ENCODE data around the gene PRDM16. TPM values are rescaled to one million over a fixed set of nuclear protein-coding genes. Genes with fewer than 3 reads are reported as not detected.

Gene PRDM16
- total RNA-seq, 1 experiment from 2014 or later, result not detected

DNA sequence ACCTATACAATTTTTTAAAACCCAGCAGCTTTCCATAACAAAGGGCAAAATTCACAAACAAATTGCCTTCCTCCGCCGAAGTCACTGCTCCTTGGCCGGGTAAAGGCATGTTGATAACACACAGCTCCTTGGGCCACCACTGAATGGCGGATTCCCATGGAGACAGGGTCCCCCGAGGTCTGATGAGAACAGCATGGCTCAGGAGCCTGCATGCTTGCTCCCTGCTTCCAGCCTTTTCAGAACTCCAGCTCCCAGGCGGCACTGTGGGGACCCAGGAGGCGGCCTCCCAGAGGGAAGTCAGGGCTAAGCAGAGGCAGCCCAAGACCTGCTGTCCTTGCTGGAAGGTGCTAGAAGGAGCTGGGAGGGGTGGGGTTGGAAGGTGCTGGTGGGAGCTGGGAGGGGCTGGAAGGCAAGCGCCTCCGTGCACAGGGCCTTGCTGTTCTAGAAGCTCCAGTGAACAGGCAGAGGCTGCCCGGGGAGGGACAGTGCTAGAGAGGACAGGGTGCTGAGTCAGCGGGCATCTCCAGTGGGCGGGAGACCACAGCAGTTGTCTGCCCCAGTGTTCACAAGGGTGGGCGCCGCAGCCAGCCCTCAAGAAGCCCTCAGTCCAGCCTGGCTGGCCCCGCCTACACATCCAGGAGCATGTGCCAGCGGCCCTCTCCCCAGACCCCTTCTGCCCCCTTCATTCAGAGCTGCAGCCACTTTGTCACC lies 35.1 kb downstream of the PRDM16 start:
- no TSS peak for BruUV-seq (replicated peaks)
- intact Hi-C loops (cut with micrococcal nuclease), result no loop called here
- TF ChIP-seq, protein P1, sequence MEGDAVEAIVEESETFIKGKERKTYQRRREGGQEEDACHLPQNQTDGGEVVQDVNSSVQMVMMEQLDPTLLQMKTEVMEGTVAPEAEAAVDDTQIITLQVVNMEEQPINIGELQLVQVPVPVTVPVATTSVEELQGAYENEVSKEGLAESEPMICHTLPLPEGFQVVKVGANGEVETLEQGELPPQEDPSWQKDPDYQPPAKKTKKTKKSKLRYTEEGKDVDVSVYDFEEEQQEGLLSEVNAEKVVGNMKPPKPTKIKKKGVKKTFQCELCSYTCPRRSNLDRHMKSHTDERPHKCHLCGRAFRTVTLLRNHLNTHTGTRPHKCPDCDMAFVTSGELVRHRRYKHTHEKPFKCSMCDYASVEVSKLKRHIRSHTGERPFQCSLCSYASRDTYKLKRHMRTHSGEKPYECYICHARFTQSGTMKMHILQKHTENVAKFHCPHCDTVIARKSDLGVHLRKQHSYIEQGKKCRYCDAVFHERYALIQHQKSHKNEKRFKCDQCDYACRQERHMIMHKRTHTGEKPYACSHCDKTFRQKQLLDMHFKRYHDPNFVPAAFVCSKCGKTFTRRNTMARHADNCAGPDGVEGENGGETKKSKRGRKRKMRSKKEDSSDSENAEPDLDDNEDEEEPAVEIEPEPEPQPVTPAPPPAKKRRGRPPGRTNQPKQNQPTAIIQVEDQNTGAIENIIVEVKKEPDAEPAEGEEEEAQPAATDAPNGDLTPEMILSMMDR (IDR thresholded peaks at IDR 0.05; ENCODE audit: unreplicated experiment), result no peak
- DNase-seq (ENCODE audit: unreplicated experiment), result no peak
- H3K36me3 Mint-ChIP-seq (ENCODE audit: insufficient read depth, unreplicated experiment), result no peaks in the 10 kb centered on the region
- H3K27me3 Mint-ChIP-seq (ENCODE audit: insufficient read depth, unreplicated experiment), result no peaks in the 10 kb centered on the region
- H3K9me3 Mint-ChIP-seq (ENCODE audit: unreplicated experiment), result no peaks in the 10 kb centered on the region
- CTCF ChIA-PET, result interaction anchor here (0.7 kb wide), 1 partner anchor 86 kb away, joined by 3 read pairs; no protein-coding TSS in a partner anchor
- no peaks in the 10 kb centered on the region for H3K4me1 Mint-ChIP-seq (ENCODE audit: insufficient read depth, unreplicated experiment)
- H3K4me3 Mint-ChIP-seq (ENCODE audit: unreplicated experiment), result no peak overlapping the region
- no peak overlapping the region for H3K27ac Mint-ChIP-seq (ENCODE audit: low read depth, unreplicated experiment)
- POLR2A ChIA-PET, result interaction anchor here (0.6 kb wide), 1 partner anchor 10 kb away, joined by 3 read pairs; no protein-coding TSS in a partner anchor

DNA sequence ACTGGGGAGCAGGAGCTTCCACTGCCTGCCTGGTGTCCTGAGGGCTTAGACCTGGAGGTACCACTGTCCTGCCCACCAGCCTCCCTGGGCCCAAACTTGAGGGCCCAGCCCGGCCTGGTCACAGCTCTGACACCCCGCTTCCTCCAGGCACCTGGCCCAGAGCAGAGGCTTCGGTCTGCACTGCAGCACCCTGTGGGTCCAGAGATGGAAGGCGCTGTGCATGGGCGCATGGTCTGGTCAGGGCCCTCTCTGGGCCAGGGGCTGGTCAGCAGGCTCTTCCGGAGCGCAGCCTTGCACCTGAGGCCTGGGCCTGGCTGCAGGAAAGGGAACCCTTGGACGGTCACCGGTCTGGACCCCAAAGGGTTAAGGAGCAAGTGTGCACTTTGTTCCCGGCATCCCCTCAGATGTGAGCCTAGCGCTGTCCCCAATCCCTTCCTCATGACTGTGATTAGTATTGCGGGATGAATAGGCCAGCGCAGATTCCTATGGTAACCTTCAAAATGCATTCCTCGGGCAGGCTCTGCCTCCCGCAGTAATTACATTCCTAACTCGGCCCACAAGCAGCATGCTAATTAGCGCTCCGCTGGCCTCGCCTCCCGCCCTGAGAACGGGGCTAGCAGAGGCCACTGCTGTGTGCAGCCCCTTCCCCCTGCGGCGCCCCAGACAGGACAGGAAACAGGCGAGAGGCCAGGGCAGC lies 36.3 kb downstream of the PRDM16 start:
- intact Hi-C loops (cut with micrococcal nuclease), result no loop called here
- no peaks in the 10 kb centered on the region for H3K36me3 Mint-ChIP-seq (ENCODE audit: insufficient read depth, unreplicated experiment)
- H3K27me3 Mint-ChIP-seq (ENCODE audit: insufficient read depth, unreplicated experiment), result no peaks in the 10 kb centered on the region
- POLR2A ChIA-PET, result no interaction called here
- CTCF ChIA-PET, result no interaction called here
- H3K4me3 Mint-ChIP-seq (ENCODE audit: unreplicated experiment), result no peak overlapping the region
- BruUV-seq (replicated peaks), result no TSS peak
- H3K9me3 Mint-ChIP-seq (ENCODE audit: unreplicated experiment), result no peaks in the 10 kb centered on the region
- TF ChIP-seq, protein P1 (IDR thresholded peaks at IDR 0.05; ENCODE audit: unreplicated experiment), result no peak
- DNase-seq (ENCODE audit: unreplicated experiment), result no peak
- no peak overlapping the region for H3K27ac Mint-ChIP-seq (ENCODE audit: low read depth, unreplicated experiment)
- H3K4me1 Mint-ChIP-seq (ENCODE audit: insufficient read depth, unreplicated experiment), result no peaks in the 10 kb centered on the region

DNA sequence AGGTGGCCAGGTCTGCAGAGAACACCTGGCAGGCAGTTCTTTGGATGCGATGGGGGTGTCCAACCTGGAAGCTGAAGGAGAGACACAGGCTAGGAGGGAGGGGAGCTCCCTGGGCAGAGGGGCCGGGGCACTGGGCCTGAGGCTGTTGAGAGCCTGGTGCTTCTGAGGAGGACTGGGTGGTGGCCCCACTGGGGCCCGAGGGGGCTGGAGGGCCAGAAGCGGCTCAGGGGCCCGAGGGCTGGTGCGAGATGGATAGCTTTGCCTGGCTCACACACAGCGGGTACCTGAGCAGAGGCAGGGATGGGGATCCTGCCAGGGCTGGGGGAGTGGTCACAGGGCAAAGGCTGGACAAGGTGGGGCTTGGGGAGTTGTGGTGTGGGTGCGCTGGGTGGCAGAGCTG lies 37.2 kb downstream of the PRDM16 start:
- no TSS peak for BruUV-seq (replicated peaks)
- no peak for DNase-seq (ENCODE audit: unreplicated experiment)
- TF ChIP-seq, protein P1 (IDR thresholded peaks at IDR 0.05; ENCODE audit: unreplicated experiment), result no peak
- Mint-ChIP-seq H3K36me3 (ENCODE audit: insufficient read depth, unreplicated experiment) (no peaks in the 10 kb centered on the region), H3K4me1 (ENCODE audit: insufficient read depth, unreplicated experiment) (no peaks in the 10 kb centered on the region), H3K4me3 (ENCODE audit: unreplicated experiment) (no peak overlapping the region), H3K9me3 (ENCODE audit: unreplicated experiment) (no peaks in the 10 kb centered on the region), H3K27ac (ENCODE audit: low read depth, unreplicated experiment) (no peak overlapping the region), H3K27me3 (ENCODE audit: insufficient read depth, unreplicated experiment) (no peaks in the 10 kb centered on the region)
- intact Hi-C loops (cut with micrococcal nuclease), result no loop called here
- POLR2A ChIA-PET, result no interaction called here
- CTCF ChIA-PET, result no interaction called here

DNA sequence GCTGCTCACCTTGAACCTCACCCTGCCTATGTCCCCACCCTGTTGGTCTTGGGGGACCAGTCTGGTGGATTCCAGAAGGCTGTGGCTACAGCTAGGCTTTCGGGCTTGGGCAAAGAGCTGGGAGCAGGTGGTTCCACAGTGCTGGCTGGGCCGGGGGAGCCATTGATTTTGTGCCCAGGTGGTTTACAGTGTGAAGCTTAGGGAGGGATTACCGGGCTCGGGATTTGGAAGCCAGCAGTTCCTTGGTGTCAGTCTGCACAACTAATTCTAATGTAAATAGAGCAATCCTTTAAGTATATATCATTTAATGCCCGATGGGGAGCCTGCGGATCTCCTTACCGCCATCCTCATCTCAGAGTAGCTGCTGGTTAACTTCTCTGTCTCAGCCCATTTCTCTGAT lies 38.2 kb downstream of the PRDM16 start:
- POLR2A ChIA-PET, result interaction anchor here (0.6 kb wide), 1 partner anchor 1789 kb away, joined by 3 read pairs; no protein-coding TSS in a partner anchor
- H3K4me1 Mint-ChIP-seq (ENCODE audit: insufficient read depth, unreplicated experiment), result no peaks in the 10 kb centered on the region
- H3K9me3 Mint-ChIP-seq (ENCODE audit: unreplicated experiment), result no peaks in the 10 kb centered on the region
- intact Hi-C loops (cut with micrococcal nuclease), result no loop called here
- no peaks in the 10 kb centered on the region for H3K36me3 Mint-ChIP-seq (ENCODE audit: insufficient read depth, unreplicated experiment)
- TF ChIP-seq, protein P1 (IDR thresholded peaks at IDR 0.05; ENCODE audit: unreplicated experiment), result no peak
- H3K4me3 Mint-ChIP-seq (ENCODE audit: unreplicated experiment), result no peak overlapping the region
- CTCF ChIA-PET, result no interaction called here
- no peaks in the 10 kb centered on the region for H3K27me3 Mint-ChIP-seq (ENCODE audit: insufficient read depth, unreplicated experiment)
- no peak overlapping the region for H3K27ac Mint-ChIP-seq (ENCODE audit: low read depth, unreplicated experiment)
- no peak for DNase-seq (ENCODE audit: unreplicated experiment)
- no TSS peak for BruUV-seq (replicated peaks)

All from MCF 10A (cell line).